GM23338 (cell line): ENCODE data around the gene OR6B2. TPM values are rescaled to one million over a fixed set of nuclear protein-coding genes. Genes with fewer than 3 reads are reported as not detected.

Source experiments
- ATAC-seq: fragments of 200-7000 bp; cut with Tn5 transposase; 3 replicates; pipeline ENCODE4 v1.9.1; 2020
- DNase-seq: peaks from one replicate; pipeline ENCODE4 v3.0.0-alpha.2; 2015; ENCODE audit warnings: low spot score
- H2AFZ ChIP-seq: fragments of 200-600 bp; sonication (generic); 2 replicates; pipeline ENCODE4 v1.8.0; 2016; ENCODE audit warnings: antibody characterized with exemption, mild to moderate bottlenecking, moderate library complexity
- H3F3A ChIP-seq: fragments of 200-600 bp; sonication (generic); replicated peaks from 2 replicates; pipeline ENCODE4 v1.8.0; 2017; ENCODE audit warnings: antibody characterized with exemption, mixed run types, low read depth
- H3K27ac ChIP-seq: fragments of 200-600 bp; sonication (generic); 2 replicates; pipeline ENCODE4 v1.6.1; 2016; ENCODE audit warnings: low read depth
- H3K27me3 ChIP-seq: fragments of 200-600 bp; sonication (generic); 2 replicates; pipeline ENCODE4 v1.8.0; 2016; ENCODE audit warnings: mild to moderate bottlenecking, mixed run types, moderate library complexity; ENCODE audit not compliant: insufficient read depth
- H3K36me3 ChIP-seq: fragments of 200-600 bp; sonication (generic); 2 replicates; pipeline ENCODE4 v1.8.0; 2016; ENCODE audit warnings: mild to moderate bottlenecking; ENCODE audit not compliant: insufficient read depth
- H3K4me1 ChIP-seq: fragments of 200-600 bp; sonication (generic); 2 replicates; pipeline ENCODE4 v1.8.0; 2016; ENCODE audit warnings: mild to moderate bottlenecking, moderate library complexity; ENCODE audit not compliant: insufficient read depth
- H3K4me2 ChIP-seq: fragments of 200-600 bp; sonication (generic); 2 replicates; pipeline ENCODE4 v1.7.1; 2017; ENCODE audit warnings: mixed run types
- H3K4me3 ChIP-seq: fragments of 200-600 bp; sonication (generic); 2 replicates; pipeline ENCODE4 v1.6.1; 2016; ENCODE audit warnings: mixed run types
- H3K79me2 ChIP-seq: fragments of 200-600 bp; sonication (generic); replicated peaks from 2 replicates; pipeline ENCODE4 v1.8.0; 2017; ENCODE audit warnings: mild to moderate bottlenecking; ENCODE audit not compliant: insufficient read depth
- H3K9me2 ChIP-seq: fragments of 200-600 bp; sonication (generic); 2 replicates; pipeline ENCODE4 v1.8.0; 2017; ENCODE audit not compliant: insufficient read depth
- H4K20me1 ChIP-seq: fragments of 200-600 bp; sonication (generic); replicated peaks from 2 replicates; pipeline ENCODE4 v1.8.0; 2017; ENCODE audit warnings: mild to moderate bottlenecking; ENCODE audit not compliant: insufficient read depth
- H3K27ac Mint-ChIP-seq: 2 replicates; pipeline ENCODE4 v1.8.0; 2020; ENCODE audit warnings: inconsistent platforms, mild to moderate bottlenecking, moderate library complexity, mixed read lengths
- H3K27me3 Mint-ChIP-seq: 3 replicates; pipeline ENCODE4 v1.8.0; 2022; ENCODE audit warnings: low read depth, mild to moderate bottlenecking, moderate library complexity, mixed read lengths, inconsistent platforms; ENCODE audit not compliant: insufficient read depth, poor library complexity
- H3K36me3 Mint-ChIP-seq: 3 replicates; pipeline ENCODE4 v1.8.0; 2021; ENCODE audit warnings: low read depth, mild to moderate bottlenecking, inconsistent platforms, moderate library complexity, mixed read lengths
- H3K4me1 Mint-ChIP-seq: 3 replicates; pipeline ENCODE4 v1.8.0; 2020; ENCODE audit warnings: mild to moderate bottlenecking, inconsistent platforms, mixed read lengths
- H3K4me3 Mint-ChIP-seq: 3 replicates; pipeline ENCODE4 v1.8.0; 2021; ENCODE audit warnings: moderate library complexity, mild to moderate bottlenecking, inconsistent platforms, mixed read lengths
- H3K9me3 Mint-ChIP-seq: 3 replicates; pipeline ENCODE4 v1.8.0; 2020; ENCODE audit warnings: moderate library complexity, mild to moderate bottlenecking, inconsistent platforms, mixed read lengths
- CREB1 ChIP-seq: fragments of 250-450 bp; sonication (Bioruptor Pico); IDR thresholded peaks from 2 replicates; pipeline ENCODE4 v1.5.0; 2020; ENCODE audit warnings: low read depth, mild to moderate bottlenecking, moderate library complexity
- ETS1 ChIP-seq: IDR thresholded peaks from 2 replicates; pipeline ENCODE4 v1.6.1; 2016; ENCODE audit warnings: antibody characterized with exemption
- POLR2AphosphoS5 ChIP-seq: IDR thresholded peaks from 2 replicates; pipeline ENCODE4 v1.6.1; 2016; ENCODE audit warnings: antibody characterized with exemption, low read depth
- STAT1 ChIP-seq: IDR thresholded peaks from one replicate; pipeline ENCODE4 v1.6.1; 2016; ENCODE audit warnings: antibody characterized with exemption; ENCODE audit not compliant: unreplicated experiment
- ZNF462 ChIP-seq: fragments of 250-450 bp; sonication (Bioruptor Pico); IDR thresholded peaks from 2 replicates; pipeline ENCODE4 v1.5.0; 2020; ENCODE audit warnings: mild to moderate bottlenecking, moderate library complexity
- polyA plus RNA-seq: library from polyadenylated mRNA; unstranded; fragments of >200 nt; fragmentation: Nextera tagmentation; extraction: Ambion mirVana; gene quantifications from 2 replicates; pipeline ENCODE4 v1.2.1, GENCODE V29; 2016
- total RNA-seq: library from RNA; depleted of rRNA; stranded (reverse); fragments of >200 nt; shearing (Covaris generic); gene quantifications from 2 replicates; pipeline ENCODE4 v1.2.3, GENCODE V29; 2014

OR6B2 gene
- total and polyA plus RNA-seq, 2 experiments from 2014 or later = not detected

GRCh38 chr2:240069829-240070228 lies 39.6 kb upstream of the OR6B2 start:
- Histone ChIP-seq H3K79me2 (no peaks in the 10 kb centered on the region), H3K4me3 (no peak overlapping the region), H3K4me1 (peaks cover 30% of the 10 kb centered on the region), H2AFZ (no peak overlapping the region), H4K20me1 (no peaks in the 10 kb centered on the region), H3K36me3 (no peaks in the 10 kb centered on the region; the same call in 1 of the 2 replicates), H3K27ac (no peak overlapping the region), H3K9me2 (peaks cover 15% of the 10 kb centered on the region), H3K4me2 (no peak overlapping the region), H3K27me3 (no peaks in the 10 kb centered on the region), H3F3A (0 out of 2 replicates have a peak, but pooled peaks cover 3% of the 10 kb centered on the region)
- Mint-ChIP-seq H3K36me3 (peaks cover 3% of the 10 kb centered on the region; the same call in 1 of the 3 replicates), H3K4me1 (peaks cover 25% of the 10 kb centered on the region), H3K27me3 (no peaks in the 10 kb centered on the region), H3K27ac (no peak overlapping the region), H3K4me3 (no peak overlapping the region), H3K9me3 (peaks cover 11% of the 10 kb centered on the region; the same call in 1 of the 3 replicates)
- no peak for DNase-seq
- ATAC-seq = no peak
- TF ChIP-seq STAT1 = no peak
- no peak for TF ChIP-seq POLR2AphosphoS5
- no peak for TF ChIP-seq ETS1
- no peak for TF ChIP-seq ZNF462 (CRISPR knock-in tag)
- no peak for TF ChIP-seq CREB1 (CRISPR knock-in tag)
